ENCODE measurements around the gene EEFSEC.
A peak's percentile ranks its signal among the peaks of the same experiment; 100 is the strongest.

The EEFSEC gene

DNA sequence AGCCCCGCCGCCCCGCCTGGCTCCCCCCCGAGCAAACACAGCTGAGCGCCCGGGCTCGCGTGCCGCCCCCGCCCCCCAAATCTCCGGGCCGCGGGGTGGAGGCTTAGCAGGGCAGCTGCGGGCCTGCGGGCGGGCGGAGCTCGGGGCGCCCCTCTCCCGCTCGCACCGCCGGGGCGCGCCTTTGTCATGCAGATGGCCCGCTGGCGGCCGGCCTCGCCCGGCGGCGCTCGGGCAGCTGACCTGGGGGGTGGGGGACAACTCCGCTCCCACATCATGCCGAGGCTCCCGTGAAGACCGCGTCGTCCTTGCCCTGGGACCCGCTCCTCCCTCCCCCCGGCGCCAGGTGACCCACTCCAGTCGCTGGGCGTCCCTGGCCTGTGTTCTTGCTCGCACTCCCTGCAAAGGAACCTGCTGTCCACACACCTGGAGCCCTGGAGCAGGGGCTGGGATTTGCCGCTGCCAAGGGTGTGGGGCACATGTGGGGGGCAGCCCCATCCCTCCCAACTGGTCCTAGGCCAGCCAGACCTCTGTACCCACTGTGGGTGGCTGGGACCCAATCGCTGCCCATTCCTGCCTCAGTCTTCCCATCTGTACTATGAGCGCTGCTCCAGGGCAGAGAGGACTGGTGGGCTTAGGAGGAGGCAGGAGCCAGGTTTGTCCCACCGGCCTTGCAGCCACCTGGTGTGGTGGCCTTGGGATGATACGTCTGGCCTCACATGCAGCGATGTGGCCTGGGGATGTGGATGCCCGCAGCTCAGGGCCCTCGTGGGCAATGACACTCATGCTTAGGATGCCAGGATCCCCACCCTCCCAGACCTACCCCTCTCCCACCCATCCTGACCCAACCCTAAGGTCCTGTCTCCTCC, 279.9 kb downstream of the EEFSEC start:
- DNase-seq: no peak

DNA sequence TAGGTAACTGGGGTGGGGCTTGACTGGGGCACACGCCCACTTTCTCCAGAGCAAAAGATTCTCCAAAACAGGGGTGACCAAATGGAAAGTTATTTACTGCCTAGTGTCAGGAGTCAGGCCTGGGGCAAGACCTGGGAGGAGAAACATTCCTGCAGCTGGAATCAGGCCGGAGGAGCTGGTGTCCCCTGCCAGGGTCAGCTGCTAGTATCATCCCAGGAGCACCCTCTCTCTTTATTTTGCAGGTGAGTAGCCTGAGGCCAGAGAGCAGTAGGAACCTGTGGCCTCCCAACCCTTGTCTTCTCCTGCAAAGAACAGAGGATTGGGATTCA, 280.5 kb downstream of the EEFSEC start:
- DNase-seq: no peak

DNA sequence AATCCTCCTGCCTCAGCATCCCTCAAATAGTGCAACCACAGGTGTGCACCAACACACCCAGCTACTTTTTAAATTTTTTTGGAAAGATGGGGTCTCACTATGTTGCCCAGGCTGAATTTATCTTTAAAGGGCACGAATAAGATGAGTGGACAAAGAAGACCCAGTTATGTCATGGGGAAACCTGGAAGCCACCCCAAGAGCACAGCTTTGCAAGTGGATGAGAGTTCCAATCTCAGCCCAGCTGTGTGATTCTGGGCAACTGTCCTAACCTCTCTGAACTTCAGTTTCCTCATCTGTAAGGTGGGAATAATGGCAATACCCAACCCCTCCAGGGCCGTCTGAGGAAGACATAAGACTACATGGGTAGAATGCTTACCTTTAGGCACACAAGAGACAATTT, 281.2 kb downstream of the EEFSEC start:
- no peak for DNase-seq

DNA sequence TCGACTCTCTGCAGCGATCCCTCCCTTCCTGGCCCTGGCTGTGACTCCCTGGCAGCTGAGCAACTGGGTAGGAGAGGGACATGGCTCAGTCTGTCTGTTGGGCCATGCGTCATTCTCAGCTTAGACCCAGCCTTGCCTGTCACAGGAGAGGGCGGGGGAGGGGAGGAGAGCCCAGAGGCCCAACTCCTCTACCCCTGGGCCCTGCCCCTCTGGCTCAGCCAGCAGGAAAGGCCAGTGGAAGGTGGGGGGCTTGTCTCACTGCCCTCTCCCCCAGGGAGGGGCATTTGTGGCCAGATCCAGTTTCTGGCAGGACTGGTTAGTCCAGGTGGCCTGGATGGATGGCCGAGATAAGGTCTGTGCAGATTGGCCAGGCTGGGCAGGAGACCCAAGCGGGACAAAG, 281.8 kb downstream of the EEFSEC start:
- no peak for DNase-seq

DNA sequence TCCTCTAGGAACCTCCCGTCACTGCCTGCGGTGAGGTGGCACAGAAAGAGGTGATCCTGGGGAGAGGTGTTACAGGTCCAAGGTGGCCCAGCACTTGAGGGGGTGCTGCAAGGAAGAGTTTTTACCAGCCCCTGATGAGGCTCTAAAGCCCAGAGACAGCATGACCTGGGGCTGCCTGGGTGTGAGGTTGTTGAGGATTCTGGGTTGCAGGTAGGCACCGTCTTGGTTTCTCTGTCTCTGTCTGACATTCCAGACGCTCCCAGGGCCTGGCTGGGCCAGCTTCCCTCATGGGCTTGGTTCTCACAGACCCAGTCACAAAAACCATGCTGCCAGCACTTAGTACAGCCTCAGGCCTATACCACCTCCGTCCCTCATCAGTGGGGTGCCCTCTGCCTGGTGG, 282.3 kb downstream of the EEFSEC start:
- DNase-seq: no peak

DNA sequence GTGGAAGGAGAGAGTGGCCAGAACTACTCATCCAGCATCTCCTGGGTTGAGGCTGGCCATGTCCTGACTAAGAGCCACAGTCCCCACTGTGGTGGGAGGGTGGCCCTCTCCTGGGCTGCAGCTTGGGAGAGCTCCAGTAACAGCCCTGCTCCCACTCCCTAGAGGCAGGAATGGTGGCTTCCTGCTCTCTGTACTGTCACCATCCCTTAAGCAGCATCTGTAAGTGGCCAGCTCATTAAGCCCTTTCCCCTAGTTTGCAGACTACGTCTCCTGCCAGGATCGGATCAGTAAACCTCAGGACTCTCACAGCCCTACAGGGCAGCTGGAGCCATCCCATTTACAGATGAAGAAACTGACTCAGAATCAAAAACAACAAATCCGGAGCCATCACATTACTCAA, 282.9 kb downstream of the EEFSEC start:
- no peak for DNase-seq

DNA sequence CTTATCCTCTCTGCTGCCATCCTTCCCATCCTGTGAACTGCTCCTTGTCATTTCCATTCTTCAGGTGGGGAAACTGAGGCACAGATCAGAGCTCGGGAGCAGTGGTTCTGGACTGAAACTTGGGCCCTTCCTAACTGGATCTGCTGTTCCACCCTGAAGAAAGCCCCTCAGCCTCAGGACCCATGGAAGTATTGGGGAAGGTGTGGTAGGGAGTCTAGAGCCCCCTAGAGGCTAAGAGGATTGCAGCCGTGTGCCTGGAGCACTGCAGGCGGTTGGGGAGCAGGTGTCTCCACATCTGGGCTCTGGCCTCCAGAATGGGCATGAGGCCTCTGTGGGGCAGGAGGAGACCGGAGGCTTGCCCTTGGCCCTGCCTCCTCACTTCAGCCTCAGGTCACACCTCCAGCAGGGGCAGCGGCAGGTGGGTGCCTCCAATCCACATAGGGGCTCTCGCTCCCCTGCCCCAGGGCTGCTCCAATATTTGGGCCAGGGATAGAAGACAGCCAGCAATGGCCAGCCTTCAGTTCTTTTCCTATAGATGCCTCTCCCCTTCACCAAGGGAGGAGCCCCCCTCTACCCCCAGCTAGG, 285.3 kb downstream of the EEFSEC start:
- no peak for DNase-seq

DNA sequence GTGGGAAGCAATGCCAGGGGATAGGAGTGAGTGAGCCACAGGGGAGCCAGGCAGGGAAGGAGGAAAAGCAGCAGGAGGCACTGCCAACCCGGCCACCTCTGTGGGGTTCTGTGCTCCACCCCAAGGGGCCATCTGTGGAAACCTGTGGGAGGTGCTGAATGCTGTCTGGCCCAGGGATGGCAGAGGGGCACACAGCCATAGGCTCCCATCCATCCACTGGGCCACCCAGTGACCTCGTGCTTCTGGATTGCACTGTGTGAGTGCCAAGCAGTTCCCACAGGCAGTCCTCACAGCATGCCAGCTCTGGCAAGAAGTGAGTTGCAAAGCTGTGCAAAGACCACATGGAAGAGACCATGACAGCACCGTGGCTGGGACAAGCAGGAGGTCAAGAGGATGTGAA, 285.9 kb downstream of the EEFSEC start:
- DNase-seq: no peak

DNA sequence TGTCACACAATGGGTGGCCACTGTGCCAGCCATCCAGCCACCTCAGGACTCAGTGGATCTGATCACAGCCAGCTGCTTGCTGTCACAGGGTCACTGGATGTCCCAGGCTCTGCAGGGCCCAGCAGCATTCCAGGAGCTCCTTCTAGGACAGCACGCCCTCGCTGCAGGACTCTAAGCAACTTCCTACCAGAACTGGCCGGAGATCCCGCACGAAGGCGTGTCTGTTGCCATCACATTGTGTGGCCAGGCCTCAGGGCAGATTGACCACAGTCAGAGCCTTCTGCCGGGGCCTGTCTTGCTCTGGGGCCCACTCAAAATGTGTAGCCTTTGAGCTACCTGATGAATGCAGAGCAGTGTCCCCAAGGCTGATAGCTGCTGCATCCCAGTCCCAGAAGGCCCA, 288.8 kb downstream of the EEFSEC start:
- no peak for DNase-seq

DNA sequence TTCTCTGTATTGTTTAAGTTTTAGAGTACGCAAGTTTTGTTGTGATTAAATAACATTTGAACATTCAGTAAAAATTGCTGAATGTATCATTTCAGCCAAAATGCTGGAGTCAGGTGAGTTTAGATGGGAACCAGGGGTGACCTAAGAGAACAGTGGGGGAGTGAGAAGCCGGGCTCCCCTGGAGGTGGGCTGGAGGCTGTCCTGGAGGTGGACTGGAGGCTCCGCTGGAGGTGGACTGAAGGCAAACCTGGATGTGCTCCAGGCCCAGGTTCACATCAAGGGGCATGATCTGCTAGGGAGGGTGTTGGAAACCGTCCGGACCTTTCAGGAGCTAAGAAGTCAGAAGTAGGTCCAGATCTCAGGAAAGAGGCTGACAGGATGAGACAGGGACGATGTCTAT, 289.7 kb downstream of the EEFSEC start:
- DNase-seq: no peak

DNA sequence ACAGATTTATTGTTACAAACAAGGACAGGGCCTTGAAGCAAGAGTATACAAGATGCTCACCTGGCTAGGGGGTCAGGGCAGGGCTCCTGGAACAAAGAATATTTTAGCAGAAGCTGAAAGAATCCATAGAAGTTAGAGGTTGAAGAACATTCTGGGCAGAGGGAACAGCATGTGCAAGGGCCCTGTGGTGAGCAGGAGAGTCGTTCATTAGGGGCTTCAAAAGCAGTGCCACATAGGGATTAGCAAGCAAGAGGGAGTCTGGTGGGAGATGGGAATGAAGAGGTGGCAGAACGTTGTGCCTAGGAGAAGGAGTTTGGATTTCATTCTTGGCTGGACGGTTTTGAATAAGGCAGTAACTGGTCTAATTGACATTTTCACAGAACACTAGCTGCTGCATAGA, 290.5 kb downstream of the EEFSEC start:
- DNase-seq: no peak

DNA sequence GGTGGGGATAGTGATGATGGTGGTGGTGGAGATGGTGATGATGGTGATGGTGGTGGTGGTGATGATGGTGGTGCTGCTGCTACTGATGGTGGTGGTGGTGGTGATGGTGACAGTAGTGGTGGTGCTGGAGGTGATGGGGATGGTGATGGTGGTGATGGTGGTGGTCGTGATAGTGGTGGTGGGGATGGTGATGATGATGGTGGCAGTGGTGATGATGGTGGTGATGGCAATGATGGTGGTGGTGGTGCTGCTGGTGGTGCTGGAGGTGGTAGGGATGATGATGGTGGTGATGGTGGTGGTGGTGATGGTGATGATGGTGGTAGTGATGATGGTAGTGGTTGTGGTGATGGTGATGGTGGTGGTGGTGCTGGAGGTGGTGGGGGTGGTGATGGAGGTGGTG, 292.1 kb downstream of the EEFSEC start:
- no peak for DNase-seq

DNA sequence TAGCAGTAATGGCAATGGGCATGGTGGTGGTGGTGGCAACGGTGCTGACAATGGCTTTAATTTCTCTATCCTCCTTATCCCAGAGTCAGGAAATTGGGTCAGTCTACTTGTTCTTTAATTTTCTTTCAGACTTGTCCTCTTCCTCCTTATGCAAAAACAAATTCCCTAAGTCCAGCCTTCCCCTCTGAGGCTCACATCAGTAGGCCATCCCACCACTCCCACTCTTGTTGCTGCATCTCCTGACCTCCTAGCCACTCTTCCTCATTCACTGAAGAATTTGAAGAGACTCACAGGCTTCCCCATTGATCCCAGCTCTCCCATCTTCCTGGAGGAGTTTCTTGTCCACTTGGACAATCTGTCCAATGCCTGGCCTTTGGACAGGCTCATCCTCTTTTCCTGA, 293.5 kb downstream of the EEFSEC start:
- no peak for DNase-seq

DNA sequence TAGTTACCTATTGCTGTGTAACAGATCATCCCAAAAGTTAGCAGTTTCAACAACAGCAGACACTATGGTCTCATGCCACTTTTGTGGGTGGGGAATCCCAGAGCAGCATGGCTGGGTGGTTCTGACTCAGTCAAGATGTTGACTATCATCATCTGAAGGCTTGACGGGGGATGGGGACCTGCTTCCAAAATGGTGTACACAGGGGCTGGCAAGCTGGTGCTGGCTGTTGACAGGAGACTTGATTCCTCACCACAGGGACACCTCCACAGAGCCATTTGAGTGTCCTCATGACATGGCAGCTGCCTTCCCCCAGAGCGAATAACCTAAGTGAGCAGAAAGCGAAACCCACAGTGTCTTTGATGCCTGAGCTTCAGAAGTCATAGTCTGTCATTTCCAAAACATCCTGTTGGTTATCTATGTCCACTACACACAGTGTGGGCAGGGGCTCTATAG, 294.3 kb downstream of the EEFSEC start:
- DNase-seq: peak; percentile 67 to 78

DNA sequence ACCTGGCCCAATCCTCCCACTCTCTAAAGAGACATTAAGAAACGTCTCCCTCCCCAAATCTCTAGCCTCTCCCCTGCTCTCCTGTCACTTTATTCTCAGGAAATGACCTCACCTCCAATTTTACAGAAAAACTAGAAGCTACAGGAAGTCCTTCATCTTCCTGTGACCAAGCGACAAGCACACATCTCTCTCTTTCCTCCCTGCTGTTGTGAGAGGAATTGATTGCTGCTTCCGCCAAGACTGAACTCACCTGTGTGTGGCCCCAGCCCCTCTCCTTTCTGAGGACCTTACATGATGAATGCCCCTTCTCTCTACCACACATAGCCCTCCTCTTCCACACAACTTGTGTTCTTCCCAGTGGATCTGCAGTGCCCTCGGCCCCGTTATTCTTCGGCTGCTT, 295.2 kb downstream of the EEFSEC start:
- no peak for DNase-seq

DNA sequence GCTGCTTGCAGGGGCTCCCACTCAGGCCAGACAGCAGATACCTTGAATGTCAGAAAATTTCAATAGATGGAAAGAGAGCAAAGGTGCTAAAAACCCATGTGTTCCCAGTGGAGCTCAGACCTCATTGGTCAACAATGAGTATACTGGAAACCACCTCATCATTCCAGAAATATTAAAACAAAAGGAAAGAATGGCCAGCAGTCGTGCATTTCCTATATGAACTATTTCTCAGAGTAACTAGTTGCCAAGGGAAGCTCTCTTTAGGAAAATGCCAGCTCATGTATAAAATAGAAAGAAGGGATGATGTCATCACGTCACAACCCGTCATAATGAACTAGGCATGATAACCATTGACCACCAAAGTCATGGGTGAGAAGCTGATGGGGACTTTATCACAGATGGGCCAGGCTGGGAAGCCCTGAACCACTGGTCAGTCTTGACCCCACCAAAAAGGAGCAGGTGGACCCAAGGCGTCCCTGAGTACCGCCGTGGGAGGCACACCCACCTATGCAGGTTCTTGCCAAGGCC, 295.9 kb downstream of the EEFSEC start:
- DNase-seq: no peak

DNA sequence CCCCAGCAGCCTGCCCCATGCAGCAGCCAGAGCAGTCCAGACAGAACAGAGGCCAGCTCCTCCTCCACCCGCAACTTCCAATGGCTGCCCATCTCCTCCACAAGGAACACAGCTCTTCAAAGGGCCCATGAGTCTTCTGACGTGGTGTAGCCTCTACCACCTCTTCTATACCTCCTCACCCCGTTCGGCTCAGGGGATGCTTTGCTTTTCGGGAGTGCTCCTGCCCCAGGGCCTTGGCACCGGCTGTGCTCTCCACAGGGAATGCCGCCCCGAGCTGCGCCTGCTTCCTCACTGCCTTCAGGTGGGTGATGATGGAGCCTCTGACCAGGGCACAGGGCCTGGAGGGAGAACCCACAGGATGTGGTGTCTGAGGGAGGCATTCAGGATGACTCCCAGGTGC, 298.8 kb downstream of the EEFSEC start:
- no peak for DNase-seq

DNA sequence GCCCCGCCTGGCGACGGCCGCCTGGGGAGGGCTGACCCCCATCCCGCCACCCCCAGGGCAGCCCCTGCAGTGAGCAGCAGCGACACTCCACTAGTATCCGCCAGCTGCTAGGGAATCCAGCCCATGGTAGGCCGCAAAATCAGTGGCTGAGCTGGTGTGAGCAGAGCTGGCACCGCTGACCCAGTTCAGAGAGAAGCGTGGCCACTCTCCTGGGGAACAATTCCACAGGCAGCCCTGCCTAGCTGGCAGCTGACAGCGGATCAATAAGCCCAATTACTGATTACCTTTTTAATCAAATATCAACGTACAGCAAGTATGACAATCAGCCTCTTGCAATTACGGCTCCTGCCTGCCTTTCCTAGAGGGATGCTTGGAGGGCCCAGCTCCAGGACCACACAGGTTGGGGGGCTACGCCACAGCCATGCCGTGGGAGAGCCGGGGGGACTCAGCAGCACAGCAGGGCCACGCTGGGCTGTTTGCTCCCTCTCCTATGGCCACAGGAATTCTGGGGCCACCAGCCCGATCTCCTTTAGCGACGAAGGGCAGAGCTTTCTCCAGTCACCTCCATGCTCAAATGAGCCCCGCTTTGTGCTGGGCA, 299.5 kb downstream of the EEFSEC start:
- no peak for DNase-seq

DNA sequence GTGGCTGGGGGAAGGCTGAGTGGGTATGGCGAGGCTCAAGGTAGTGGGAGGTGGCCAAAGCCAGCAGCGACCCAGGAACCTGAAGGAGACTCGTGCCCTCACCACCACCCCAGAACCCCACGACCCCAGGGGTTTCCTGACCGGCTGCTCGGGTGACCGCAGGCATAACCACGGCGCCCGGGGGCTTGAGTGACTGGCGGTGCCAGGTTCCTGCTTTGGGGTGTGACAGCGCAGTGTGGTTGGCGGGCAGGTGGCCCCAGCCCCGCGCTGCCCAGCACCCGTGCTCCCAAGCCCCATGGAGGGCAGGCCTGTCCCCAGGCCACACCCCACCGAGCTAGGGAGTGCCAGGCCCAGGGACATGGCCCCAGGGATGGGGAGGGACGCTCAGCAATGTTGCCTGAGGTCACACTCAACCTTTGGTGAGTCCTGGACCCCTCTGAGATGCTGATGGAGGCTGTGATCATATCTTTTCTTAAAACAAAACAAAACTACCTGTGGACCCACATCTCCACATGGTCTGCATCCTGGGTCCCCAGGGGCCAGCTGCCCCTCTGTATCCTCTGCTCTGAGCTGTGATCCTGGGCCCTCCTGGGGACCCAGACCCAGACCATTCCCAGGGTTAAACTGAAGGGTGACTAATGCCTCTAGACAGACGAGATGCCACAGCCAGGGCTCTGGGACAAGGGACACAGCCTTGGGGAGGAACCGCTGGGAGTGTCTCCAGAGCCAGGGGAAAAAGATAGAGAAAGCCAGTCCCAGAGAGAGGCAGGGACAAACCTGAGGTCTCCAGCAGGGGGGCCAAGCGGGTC, 300.4 kb downstream of the EEFSEC start:
- no peak for DNase-seq

DNA sequence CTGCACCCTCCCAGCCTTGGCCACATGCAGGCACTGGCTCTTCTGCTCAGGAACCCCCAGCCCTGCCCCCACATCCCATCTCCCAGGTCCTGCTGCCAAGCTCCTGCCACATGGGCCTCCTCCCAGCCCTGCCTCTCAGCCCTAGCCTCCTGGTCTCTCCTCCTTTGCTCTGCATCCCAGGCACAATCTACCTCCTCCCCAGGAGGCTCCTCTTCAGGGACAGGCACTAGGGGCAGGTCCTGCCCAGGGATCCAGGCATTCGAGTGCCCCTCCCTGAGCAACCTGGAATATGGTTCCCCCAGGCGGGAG, 301.0 kb downstream of the EEFSEC start:
- no peak for DNase-seq

DNA sequence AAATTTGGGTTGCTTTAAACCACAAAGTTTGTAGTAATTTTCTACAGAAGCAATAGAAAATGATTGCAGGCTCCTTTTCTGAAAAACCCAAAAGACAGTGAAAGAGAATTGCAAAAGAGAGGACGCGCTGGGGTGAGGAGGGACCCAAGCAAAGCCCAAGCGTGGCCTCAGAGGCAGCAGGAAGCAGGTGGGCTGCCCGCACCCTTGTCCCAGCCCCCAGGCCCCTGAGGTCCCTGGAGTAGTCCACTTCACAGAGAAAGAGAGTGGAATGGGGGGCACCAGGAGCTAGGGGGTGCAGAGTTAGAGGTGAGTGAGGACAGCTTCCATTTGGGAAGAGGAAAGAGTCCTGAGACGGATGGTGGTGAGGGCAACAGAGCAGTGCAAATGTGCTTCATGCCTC, 301.8 kb downstream of the EEFSEC start:
- no peak for DNase-seq

DNA sequence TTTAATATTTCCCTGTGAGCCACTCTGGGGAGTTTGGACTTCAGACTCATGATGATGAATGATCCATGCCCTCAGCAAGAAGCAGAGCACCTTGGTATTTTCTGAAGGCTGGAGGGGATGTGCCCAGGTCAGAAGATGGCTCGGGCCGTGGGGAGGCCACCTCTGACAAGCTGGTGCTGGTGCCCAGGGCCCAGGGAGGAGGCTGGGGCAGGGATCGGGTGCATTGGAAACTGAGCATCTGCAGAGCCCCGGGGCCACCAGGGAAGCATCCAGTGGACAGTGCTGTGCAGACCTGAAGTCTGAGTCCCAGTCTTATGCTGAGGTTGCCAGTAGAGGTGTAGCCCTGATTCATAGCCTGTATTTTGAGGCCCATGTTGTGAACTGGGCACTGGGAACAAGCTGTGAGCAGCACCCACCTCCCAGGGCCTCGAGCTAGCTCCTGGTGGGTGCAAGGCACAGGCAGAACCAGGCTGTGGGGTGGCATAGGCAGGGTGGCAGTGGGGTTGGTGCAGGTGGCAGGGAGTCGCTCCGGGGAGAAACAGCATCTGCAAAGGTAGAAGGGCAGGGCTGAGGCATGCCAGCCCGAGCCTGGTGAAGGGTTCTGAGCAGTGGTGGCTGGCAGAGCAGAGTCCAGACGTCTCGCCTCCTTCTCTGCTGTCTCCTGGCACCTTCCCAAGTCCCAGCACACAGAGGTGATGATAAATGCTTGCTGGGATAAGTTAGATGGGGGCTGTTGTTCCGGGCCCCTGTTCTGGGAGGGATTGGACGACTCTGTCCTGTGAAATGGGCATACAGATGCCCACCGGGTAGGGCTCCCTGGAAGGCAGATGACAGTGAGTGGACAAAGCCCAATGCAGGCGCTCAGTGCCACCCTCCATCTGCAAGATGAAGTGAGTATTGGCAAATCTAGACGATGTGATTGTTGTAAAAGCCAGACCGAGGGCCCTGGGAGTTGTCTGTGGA, 302.8 kb downstream of the EEFSEC start:
- DNase-seq: no peak

Data from activated CD4-positive, alpha-beta T cell treated with anti-CD3 and anti-CD28 coated beads, Interleukin-2, amount 50 U/mL, for 48 hours (primary cell).